GM21381 (cell line): ENCODE data around the gene ZNF280A.
"Not testable (repeated sequence)": the region's sequence is repeated elsewhere in the genome, so short reads cannot be mapped to it uniquely, and the experiment has no call there.

Source experiments
- ATAC-seq: cut with Tn5 transposase; IDR thresholded peaks from one replicate; pipeline ENCODE4 v1.9.1; 2021; ENCODE audit warnings: mild to moderate bottlenecking, moderate library complexity; ENCODE audit not compliant: unreplicated experiment

ZNF280A gene

GRCh38 chr22:22471104-22471503 is 49.0 kb downstream of the ZNF280A start:
- ATAC-seq, result not testable (repeated sequence)

- ATAC-seq, result no peak
Measured at GRCh38 chr22:22469527-22469926, 50.5 kb downstream of the ZNF280A start.

- not testable (repeated sequence) for ATAC-seq
Measured at GRCh38 chr22:22468794-22469469, 51.1 kb downstream of the ZNF280A start.

GRCh38 chr22:22467112-22467511 is 53.0 kb downstream of the ZNF280A start:
- no peak for ATAC-seq

GRCh38 chr22:22465782-22466181 is 54.3 kb downstream of the ZNF280A start:
- ATAC-seq, result no peak

GRCh38 chr22:22465094-22465602 is 54.9 kb downstream of the ZNF280A start:
- ATAC-seq, result no peak

- ATAC-seq, result no peak
Measured at GRCh38 chr22:22464541-22465054, 55.5 kb downstream of the ZNF280A start.

GRCh38 chr22:22463855-22464540 is 56.1 kb downstream of the ZNF280A start:
- no peak for ATAC-seq
